ENCODE data around the gene PQBP1. TPM values are rescaled to one million over a fixed set of nuclear protein-coding genes. Genes with fewer than 3 reads are reported as not detected.

Gene PQBP1
- polyA plus RNA-seq, 3 donors from 2014 or later, result 92.6 to 118 (median 108) TPM

DNA sequence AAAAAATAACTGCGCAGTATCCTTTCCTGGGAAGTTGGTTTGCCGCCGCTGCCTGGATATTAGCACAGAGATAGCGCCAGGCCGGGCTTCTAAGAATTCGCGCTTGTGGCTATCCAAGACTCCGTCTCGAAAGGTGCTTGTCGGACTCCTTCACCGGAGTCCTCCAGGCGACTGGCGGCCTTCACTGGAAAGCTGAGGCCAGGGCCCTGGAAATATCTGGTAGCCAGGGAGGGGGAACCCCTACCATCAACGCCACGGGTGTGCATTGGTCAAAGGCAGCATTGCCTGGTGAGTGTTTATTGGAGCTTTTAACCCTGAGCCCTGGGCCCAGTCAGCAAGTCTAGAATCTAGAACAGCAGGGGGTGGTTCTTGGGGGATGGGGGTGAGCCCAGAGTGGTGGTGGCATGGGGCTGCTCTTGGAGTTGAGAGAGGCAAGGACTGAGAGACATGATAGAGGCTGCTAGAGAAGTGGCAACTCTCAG is 21.7 kb downstream of the PQBP1 start:
- Mint-ChIP-seq H3K4me3 (peak overlapping the region; percentile 90 to 99 (median 91)), H3K36me3 (peaks cover 3 to 22% (median 6%) of the 10 kb centered on the region in 3 donors), H3K27ac (peak overlapping the region; percentile 87 to 97 (median 90)), H3K4me1 (peaks cover 76 to 77% of the 10 kb centered on the region in 2 donors), H3K27me3 (ENCODE audit: low read depth in 3 of 3) (peaks cover 13 to 17% (median 16%) of the 10 kb centered on the region in 3 donors), H3K9me3 (no peaks in the 10 kb centered on the region)
- DNase-seq, result no peak

DNA sequence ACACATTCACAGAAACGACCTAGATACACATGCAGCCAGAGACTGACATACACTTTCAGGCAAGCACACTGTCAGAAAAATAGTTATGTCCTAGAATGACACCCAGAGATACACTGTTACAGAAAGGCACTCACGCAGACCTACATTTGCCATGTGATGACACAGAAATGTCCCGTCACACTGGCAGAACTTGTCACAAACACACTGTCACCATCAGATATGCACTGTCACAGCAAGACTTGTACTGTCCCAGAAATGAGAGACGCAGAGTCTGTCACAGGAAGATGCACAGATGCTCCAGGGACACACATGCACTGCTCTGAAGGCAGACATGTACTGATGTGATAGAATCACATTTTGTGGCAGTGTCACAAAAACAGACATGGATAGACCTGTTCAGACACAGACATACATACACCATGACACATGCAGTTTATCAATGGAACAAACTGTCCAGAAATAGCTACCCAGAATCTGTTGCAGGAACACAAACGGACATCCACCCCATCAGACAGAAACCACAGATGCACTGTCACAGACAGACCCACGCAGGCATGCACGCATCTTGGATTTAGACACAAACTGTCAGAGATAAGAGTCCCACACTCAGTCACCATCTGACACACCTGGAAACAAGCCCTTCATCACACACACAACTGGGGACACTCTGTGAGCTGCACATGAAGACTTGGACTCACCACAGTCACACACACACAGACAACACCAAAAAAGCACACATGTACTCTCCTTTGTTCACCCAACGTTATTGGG is 22.4 kb downstream of the PQBP1 start:
- no peaks in the 10 kb centered on the region for H3K9me3 Mint-ChIP-seq
- DNase-seq, result peak; percentile 26 to 49 (median 44)
- H3K4me3 Mint-ChIP-seq, result peak overlapping the region; percentile 90 to 99 (median 91)
- H3K4me1 Mint-ChIP-seq, result peaks cover 72 to 75% of the 10 kb centered on the region in 2 donors
- H3K27me3 Mint-ChIP-seq (ENCODE audit: low read depth in 3 of 3), result peaks cover 13 to 17% (median 16%) of the 10 kb centered on the region in 3 donors
- peak overlapping the region; percentile 87 to 97 (median 90) for H3K27ac Mint-ChIP-seq
- H3K36me3 Mint-ChIP-seq, result peaks cover 3 to 17% (median 6%) of the 10 kb centered on the region in 3 donors

DNA sequence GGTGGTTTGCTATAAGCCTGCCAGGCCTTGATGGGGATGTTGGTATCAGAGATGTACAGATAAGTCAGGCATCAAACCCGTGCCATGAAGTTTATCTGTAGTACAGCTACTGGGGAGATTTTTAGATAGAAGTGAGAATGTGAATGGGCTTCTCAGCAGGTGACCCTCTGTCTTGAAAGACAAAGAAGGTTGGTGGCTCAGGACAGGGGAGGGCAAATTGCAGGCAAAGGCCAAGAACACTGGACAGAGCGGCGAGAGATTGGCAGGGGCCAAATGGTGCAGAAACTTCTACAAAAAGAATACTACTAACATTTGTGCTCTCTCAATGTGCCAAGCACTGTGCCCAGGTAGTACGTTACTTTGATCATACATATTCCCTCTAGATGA is 23.0 kb downstream of the PQBP1 start:
- Mint-ChIP-seq H3K36me3 (peaks cover 3 to 17% (median 6%) of the 10 kb centered on the region in 3 donors), H3K27me3 (ENCODE audit: low read depth in 3 of 3) (peaks cover 13 to 17% (median 16%) of the 10 kb centered on the region in 3 donors), H3K4me1 (peaks cover 72 to 75% of the 10 kb centered on the region in 2 donors)

DNA sequence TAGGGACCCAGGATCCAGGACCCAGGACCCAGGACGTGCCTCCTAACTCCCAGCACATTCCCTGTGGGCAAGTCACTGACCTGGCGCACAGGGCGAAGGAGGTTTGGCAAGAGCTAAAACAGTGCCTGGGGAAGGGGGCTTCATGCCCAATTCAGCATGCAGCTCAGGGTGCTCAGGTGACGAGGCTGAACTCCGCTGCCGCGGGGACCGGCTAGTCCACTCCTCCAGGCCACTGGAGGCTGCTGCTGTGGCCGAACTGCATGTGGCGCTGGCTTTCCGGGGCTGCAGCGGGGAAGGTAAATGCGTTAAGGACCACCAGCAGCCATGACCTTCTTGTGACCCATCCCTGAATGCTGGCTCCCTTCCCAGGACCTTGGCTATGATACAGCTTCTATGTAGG is 26.0 kb downstream of the PQBP1 start:
- H3K27me3 Mint-ChIP-seq (ENCODE audit: low read depth in 3 of 3), result peaks cover 2 to 17% (median 7%) of the 10 kb centered on the region in 3 donors
- peaks cover 65 to 67% of the 10 kb centered on the region in 2 donors for H3K4me1 Mint-ChIP-seq
- H3K27ac Mint-ChIP-seq, result peak overlapping the region; percentile 57 to 94 (median 83)
- peak overlapping the region; percentile 55 to 75 (median 68) for H3K4me3 Mint-ChIP-seq
- no peak for DNase-seq
- peaks cover 0 to 9% (median 3%) of the 10 kb centered on the region in 3 donors for H3K36me3 Mint-ChIP-seq
- H3K9me3 Mint-ChIP-seq, result no peaks in the 10 kb centered on the region

More for the DNA sequence above, 23.0 kb downstream of the PQBP1 start:
- Mint-ChIP-seq H3K27ac (peak overlapping the region; percentile 87 to 97 (median 90)), H3K9me3 (no peaks in the 10 kb centered on the region), H3K4me3 (peak overlapping the region; percentile 90 to 99 (median 91))
- no peak for DNase-seq

DNA sequence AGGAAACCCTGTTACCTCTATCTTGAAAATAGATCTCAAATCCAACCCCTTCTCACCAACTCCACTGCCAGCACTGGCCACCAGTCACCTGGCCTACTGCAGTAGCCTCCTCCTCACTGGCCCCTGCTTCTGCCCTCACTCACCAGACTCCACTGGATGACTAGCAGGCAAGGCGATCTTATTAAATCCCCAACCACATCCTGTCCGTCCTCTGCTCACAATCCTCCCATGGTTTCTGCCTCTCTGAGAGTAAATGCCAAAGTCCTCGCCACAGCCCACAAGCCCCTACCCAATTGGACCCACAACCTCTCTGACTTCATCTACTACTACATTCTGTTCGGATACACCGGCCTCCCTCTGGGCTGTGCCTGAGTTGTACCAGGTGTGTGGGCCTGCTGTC is 26.5 kb downstream of the PQBP1 start:
- Mint-ChIP-seq H3K4me1 (peaks cover 61 to 64% of the 10 kb centered on the region in 2 donors), H3K4me3 (peak overlapping the region; percentile 55 to 75 (median 68)), H3K9me3 (no peaks in the 10 kb centered on the region), H3K27me3 (ENCODE audit: low read depth in 3 of 3) (peaks cover 2 to 14% (median 3%) of the 10 kb centered on the region in 3 donors), H3K36me3 (peaks cover 0 to 9% (median 3%) of the 10 kb centered on the region in 3 donors), H3K27ac (peak overlapping the region; percentile 57 to 94 (median 83))
- peak; percentile 42 to 50 (median 49) for DNase-seq

DNA sequence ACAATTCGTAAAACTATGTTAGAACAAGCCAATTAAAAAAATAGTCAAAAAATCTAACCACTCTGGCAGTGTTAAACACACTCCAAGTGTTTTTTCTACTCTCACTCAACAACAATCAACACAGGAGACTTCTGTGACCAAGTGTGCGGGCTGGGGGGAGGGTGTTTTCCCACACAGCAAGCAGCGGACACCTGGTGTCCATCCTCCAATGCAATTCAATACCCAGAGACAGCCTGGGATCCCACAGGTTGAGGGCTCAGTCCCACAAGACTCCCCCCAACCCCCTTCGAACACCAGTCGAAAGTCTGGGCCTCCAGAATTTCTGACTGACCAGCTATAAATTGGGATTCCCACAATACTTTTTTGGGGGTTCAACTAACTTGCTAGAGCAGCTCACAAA is 29.4 kb downstream of the PQBP1 start:
- no peak overlapping the region for H3K4me3 Mint-ChIP-seq
- H3K36me3 Mint-ChIP-seq, result peaks cover 0 to 5% (median 0%) of the 10 kb centered on the region in 3 donors
- H3K9me3 Mint-ChIP-seq, result no peaks in the 10 kb centered on the region
- no peak overlapping the region for H3K27ac Mint-ChIP-seq
- DNase-seq, result no peak
- peaks cover 33 to 41% of the 10 kb centered on the region in 2 donors for H3K4me1 Mint-ChIP-seq
- peaks cover 0 to 9% (median 0%) of the 10 kb centered on the region in 3 donors for H3K27me3 Mint-ChIP-seq (ENCODE audit: low read depth in 3 of 3)

DNA sequence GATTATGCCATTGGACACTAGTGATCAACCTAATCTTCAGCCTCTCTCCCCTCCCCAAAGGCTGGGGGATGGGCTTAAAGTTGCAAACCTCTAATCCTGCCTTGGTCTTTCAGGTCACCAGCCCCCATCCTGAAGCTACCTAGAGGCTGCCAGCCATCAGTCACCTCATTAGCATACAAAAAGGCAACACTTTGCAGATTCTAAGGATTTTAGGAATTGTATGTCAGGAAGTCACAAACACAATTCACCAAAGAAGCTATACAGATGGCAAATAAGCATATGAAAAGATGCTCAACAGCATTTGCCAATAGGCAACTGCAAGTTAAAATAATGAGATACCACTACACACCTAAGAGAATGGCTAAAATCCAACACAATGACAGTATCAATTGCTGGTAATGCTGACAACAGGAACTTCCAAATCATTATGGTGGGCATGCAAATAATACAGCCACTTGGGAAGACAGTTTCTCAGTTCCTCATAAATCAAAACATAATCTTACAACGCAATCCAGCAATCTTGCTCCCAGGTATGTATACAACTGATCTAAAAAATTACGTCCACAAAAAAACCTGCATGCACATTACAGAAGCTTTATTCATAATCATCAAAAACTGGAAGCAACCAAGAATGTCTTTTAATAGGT is 30.1 kb downstream of the PQBP1 start:
- Mint-ChIP-seq H3K27me3 (ENCODE audit: low read depth in 3 of 3) (peaks cover 0 to 9% (median 0%) of the 10 kb centered on the region in 3 donors), H3K4me3 (no peak overlapping the region), H3K27ac (no peak overlapping the region), H3K4me1 (peaks cover 25 to 35% of the 10 kb centered on the region in 2 donors), H3K9me3 (no peaks in the 10 kb centered on the region), H3K36me3 (peaks cover 0 to 7% (median 1%) of the 10 kb centered on the region in 3 donors)
- DNase-seq, result no peak

DNA sequence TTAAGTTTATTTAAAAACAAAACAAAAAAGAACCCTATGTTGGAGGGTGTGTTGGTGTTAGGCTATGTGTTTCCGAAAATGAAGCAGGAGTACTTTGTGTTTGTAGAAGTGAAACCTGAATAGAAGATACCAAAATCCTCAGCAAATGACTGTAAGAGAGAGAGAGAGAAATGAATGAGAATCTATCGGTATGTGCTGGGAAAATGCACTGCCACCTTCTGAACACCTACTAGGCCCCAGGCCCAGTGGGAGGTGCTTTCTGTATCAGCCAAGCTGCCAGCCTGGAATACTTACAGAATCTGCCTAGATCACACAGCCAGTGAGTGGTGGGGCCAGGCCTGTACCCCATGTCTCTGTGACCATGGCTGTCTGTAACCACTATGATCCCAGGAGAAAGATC is 36.0 kb downstream of the PQBP1 start:
- H3K4me1 Mint-ChIP-seq, result peaks cover 52 to 53% of the 10 kb centered on the region in 2 donors
- peaks cover 5 to 22% (median 12%) of the 10 kb centered on the region in 3 donors for H3K36me3 Mint-ChIP-seq
- no peak overlapping the region for H3K4me3 Mint-ChIP-seq
- peak overlapping the region in 5 of 6 donors; percentile 20 to 85 (median 51) for H3K27ac Mint-ChIP-seq
- H3K27me3 Mint-ChIP-seq (ENCODE audit: low read depth in 3 of 3), result peaks cover 6 to 8% (median 7%) of the 10 kb centered on the region in 3 donors
- DNase-seq, result no peak
- H3K9me3 Mint-ChIP-seq, result no peaks in the 10 kb centered on the region

DNA sequence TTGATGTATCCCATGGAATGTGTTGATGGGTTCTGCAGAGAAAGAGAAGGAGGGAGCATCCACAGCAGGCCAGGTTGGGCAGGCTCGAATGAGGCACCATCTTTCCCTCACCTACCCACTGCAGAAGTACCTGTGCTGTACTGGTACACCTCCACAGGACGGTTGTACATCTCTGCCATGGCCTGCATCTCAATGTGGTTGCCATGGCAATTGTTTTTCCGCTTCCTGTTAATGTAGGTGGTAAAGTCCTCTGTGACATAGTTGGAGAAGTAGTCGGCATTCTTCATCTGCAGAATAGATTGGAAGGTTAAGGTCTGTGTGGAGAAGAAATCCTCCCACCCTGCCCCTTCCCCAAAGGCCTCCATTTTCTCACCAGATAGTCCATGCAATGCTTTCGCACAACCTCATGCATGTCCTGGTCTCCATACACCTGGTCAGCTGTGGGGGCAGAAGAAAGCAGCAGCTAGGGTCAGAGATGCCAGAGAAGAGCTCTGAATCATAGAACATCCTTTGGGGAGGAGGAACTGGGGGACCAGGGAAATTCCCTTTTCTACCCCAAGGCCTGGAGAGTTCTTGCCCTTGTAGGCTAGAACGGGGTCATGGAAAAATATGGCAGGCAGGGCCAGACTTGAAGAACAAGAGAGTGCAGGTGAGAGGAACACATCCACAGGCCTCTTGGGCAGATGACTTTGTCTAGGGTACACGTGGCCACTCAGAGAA is 37.0 kb downstream of the PQBP1 start:
- peaks cover 61 to 63% of the 10 kb centered on the region in 2 donors for H3K4me1 Mint-ChIP-seq
- peak overlapping the region in 1 of 5 donors; percentile 56 for H3K4me3 Mint-ChIP-seq
- no peaks in the 10 kb centered on the region for H3K9me3 Mint-ChIP-seq
- DNase-seq, result no peak
- H3K36me3 Mint-ChIP-seq, result peaks cover 5 to 22% (median 12%) of the 10 kb centered on the region in 3 donors
- peak overlapping the region; percentile 59 to 79 (median 74) for H3K27ac Mint-ChIP-seq
- peaks cover 7 to 13% (median 8%) of the 10 kb centered on the region in 3 donors for H3K27me3 Mint-ChIP-seq (ENCODE audit: low read depth in 3 of 3)

DNA sequence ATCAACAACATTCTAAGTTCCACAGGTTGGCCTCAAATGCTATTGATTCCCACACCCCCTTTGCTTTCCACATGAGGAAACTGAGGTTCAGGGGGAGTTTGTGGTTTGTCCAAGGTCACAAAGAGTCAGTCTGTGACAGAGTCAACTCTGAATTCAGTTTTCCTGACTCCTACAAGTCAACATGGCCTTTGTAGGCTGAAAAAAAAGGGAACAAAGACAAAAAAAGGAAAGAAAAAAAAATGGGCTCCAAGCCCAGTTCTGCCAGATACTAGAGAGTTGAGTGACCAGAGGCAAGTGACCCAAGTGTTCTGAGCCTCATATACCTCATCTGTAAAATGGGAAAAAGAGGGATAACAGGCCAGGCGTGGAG is 37.6 kb downstream of the PQBP1 start:
- Mint-ChIP-seq H3K4me3 (peak overlapping the region in 1 of 5 donors; percentile 56), H3K27ac (peak overlapping the region; percentile 59 to 79 (median 70)), H3K36me3 (peaks cover 5 to 22% (median 12%) of the 10 kb centered on the region in 3 donors), H3K27me3 (ENCODE audit: low read depth in 3 of 3) (peaks cover 7 to 16% (median 8%) of the 10 kb centered on the region in 3 donors), H3K4me1 (peaks cover 66 to 67% of the 10 kb centered on the region in 2 donors), H3K9me3 (no peaks in the 10 kb centered on the region)
- DNase-seq, result no peak

DNA sequence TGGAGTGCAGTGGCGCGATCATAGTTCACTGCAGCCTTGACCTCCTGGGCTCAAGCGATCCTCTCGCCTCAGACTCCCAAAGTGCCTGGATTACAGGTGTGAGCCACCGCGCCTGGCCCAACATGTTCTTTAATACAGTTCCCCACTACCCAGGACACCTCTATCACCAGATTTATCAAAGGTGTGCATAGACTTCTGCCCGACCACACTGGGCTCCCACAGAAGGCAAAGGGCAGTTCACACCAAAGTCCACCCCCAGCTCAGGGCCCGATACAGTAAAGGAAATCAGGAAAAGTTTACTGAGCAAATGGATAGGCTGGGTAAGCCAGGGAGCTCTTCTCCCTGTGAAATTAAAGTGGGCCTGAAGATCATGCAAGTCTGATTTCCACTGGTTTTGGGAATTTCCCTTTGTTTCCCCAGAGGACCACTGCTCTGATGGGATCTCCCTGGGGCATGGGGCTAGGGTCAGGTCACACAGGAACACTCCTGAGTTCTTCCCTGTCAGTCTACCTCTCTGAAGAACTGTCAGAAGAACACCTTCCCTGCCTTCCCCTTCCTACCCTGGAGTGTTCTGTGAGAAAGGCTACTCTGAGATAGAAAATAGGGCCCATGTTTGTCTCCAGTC is 38.8 kb downstream of the PQBP1 start:
- DNase-seq, result no peak
- H3K4me3 Mint-ChIP-seq, result peak overlapping the region; percentile 75 to 91 (median 82)
- H3K36me3 Mint-ChIP-seq, result peaks cover 5 to 23% (median 12%) of the 10 kb centered on the region in 3 donors
- H3K27ac Mint-ChIP-seq, result peak overlapping the region; percentile 93 to 99 (median 95)
- peaks cover 77 to 78% of the 10 kb centered on the region in 2 donors for H3K4me1 Mint-ChIP-seq
- no peaks in the 10 kb centered on the region for H3K9me3 Mint-ChIP-seq
- H3K27me3 Mint-ChIP-seq (ENCODE audit: low read depth in 3 of 3), result peaks cover 7 to 16% (median 8%) of the 10 kb centered on the region in 3 donors

DNA sequence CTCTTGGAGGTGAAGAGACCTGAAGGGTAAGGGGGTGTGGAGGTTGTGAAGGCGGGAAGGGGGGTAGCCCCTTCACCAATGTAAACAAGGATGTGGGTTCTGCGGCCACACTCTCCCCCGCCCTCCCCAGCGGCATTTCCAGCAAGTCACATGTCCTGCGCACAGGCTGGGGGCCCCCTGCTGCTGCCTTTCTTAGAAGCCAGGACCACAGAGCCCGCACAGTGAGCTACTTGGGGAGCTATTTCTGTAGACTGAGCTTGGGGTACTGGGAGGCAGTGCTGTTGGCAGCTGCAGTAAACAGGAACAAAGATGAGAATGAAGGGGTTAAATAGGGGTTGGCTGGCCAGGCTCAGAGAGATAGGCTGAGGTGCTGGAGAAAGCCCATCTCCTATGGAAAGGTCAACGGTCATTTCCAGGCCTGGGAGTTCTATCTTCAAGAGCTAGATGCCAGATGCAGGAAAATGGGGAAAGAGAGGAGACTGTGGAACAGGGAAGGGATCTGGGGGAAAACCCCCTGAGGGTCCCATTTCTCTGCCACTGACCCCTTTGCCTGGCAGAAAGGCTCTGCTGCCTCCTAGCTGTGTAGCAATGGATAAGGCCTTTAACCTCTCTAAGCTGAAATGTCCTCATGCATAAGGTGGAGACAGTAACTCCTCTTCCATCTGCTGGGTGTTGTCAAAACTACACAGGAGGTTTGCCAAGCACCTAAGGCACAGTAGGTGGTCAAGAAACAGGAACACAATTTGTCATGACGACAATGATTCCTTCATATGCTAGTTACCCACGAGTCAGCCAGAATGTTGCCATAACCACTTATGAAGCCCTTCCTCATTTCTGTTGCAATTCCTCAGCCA is 39.6 kb downstream of the PQBP1 start:
- H3K4me1 Mint-ChIP-seq, result peaks cover 84 to 85% of the 10 kb centered on the region in 2 donors
- peaks cover 5 to 28% (median 12%) of the 10 kb centered on the region in 3 donors for H3K36me3 Mint-ChIP-seq
- H3K27ac Mint-ChIP-seq, result peak overlapping the region; percentile 93 to 99 (median 95)
- peaks cover 7 to 16% (median 8%) of the 10 kb centered on the region in 3 donors for H3K27me3 Mint-ChIP-seq (ENCODE audit: low read depth in 3 of 3)
- H3K9me3 Mint-ChIP-seq, result no peaks in the 10 kb centered on the region
- peak overlapping the region; percentile 75 to 91 (median 82) for H3K4me3 Mint-ChIP-seq
- DNase-seq, result peak; percentile 90 to 92 (median 90)

Data from immature natural killer cell (primary cell).